HCT116 (cell line): ENCODE data around the gene CISTR.

Source experiments
- POLR2AphosphoS5 ChIP-seq: IDR thresholded peaks from 2 replicates; pipeline ENCODE4 v1.6.1; 2011; ENCODE audit warnings: mild to moderate bottlenecking, low read depth, low read length, moderate library complexity
- YY1 ChIP-seq: IDR thresholded peaks from 2 replicates; pipeline ENCODE4 v1.6.1; 2011; ENCODE audit warnings: low read length, low read depth, moderate library complexity, mild to moderate bottlenecking; ENCODE audit not compliant: insufficient replicate concordance; ENCODE audit errors: extremely low read depth
- ZFX ChIP-seq: fragments of 450-650 bp; IDR thresholded peaks from 2 replicates; pipeline ENCODE4 v1.6.1; 2017
- TF ChIP-seq, protein P1 (sequence below), 3 experiments: fragments of 200-600 bp in 1 of 3; sonication (generic) in 1 of 3; IDR thresholded peaks in 2 of 3; conservative IDR thresholded peaks in 1 of 3; 2 replicates each; pipeline ENCODE4 v1.5.1; 2012 to 2017; ENCODE audit warnings: low read depth in 2 of 3, low read length in 2 of 3, antibody characterized with exemption in 1 of 3, borderline replicate concordance in 1 of 3, control low read depth in 1 of 3, mild to moderate bottlenecking in 1 of 3, mixed read lengths in 1 of 3, mixed run types in 1 of 3, moderate library complexity in 1 of 3; ENCODE audit not compliant: insufficient read depth in 1 of 3

DNA sequence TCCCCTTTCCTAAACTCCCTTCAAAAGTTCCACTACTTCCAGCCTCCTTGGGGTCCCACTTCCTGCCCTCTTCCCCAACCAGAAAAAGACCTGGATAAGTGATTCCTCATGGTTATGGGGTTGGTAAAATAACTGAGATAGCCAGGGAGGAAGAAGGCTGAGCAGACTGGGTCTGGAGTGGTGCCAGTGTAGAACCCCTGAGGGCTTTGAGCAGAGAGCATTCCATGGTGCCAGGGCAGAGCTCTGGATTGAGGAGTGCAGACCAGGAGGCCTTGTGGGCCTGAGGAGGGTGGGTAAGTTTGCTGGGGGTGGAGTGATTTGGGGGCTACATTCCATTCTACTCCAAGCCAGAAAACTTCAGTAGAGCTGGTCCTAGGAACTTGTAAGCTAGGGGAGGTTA is 9.5 kb upstream of the CISTR start:
- TF ChIP-seq POLR2AphosphoS5 = no peak
- TF ChIP-seq YY1 = no peak
- TF ChIP-seq ZFX = no peak
- TF ChIP-seq, protein P1, sequence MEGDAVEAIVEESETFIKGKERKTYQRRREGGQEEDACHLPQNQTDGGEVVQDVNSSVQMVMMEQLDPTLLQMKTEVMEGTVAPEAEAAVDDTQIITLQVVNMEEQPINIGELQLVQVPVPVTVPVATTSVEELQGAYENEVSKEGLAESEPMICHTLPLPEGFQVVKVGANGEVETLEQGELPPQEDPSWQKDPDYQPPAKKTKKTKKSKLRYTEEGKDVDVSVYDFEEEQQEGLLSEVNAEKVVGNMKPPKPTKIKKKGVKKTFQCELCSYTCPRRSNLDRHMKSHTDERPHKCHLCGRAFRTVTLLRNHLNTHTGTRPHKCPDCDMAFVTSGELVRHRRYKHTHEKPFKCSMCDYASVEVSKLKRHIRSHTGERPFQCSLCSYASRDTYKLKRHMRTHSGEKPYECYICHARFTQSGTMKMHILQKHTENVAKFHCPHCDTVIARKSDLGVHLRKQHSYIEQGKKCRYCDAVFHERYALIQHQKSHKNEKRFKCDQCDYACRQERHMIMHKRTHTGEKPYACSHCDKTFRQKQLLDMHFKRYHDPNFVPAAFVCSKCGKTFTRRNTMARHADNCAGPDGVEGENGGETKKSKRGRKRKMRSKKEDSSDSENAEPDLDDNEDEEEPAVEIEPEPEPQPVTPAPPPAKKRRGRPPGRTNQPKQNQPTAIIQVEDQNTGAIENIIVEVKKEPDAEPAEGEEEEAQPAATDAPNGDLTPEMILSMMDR (IDR thresholded peaks at IDR 0.05 in 2 of 3, conservative IDR thresholded peaks at IDR 0.05 in 1 of 3; ENCODE audit: borderline replicate concordance in 1 of 3, insufficient read depth in 1 of 3, low read depth in 2 of 3, low read length in 2 of 3) = no peak
